KMS-11 (cell line): ENCODE results near the gene ELMOD3.

Experiments used
- H2AFZ ChIP-seq: fragments of 200-600 bp; sonication (generic); 2 replicates; pipeline ENCODE4 v1.6.1; 2016; ENCODE audit warnings: antibody characterized with exemption, mixed run types, low read depth
- H3K27ac ChIP-seq: fragments of 200-600 bp; sonication (generic); 2 replicates; pipeline ENCODE4 v1.6.1; 2016; ENCODE audit warnings: mild to moderate bottlenecking, mixed run types
- H3K27me3 ChIP-seq: fragments of 200-600 bp; sonication (generic); 2 replicates; pipeline ENCODE4 v1.6.1; 2017; ENCODE audit warnings: mild to moderate bottlenecking, low read depth, mixed run types, moderate library complexity; ENCODE audit not compliant: insufficient read depth
- H3K36me3 ChIP-seq: fragments of 200-600 bp; sonication (generic); 2 replicates; pipeline ENCODE4 v1.6.1; 2017; ENCODE audit warnings: mild to moderate bottlenecking, mixed run types; ENCODE audit not compliant: insufficient read depth
- H3K4me1 ChIP-seq: fragments of 200-600 bp; sonication (generic); 2 replicates; pipeline ENCODE4 v1.6.1; 2016; ENCODE audit warnings: mild to moderate bottlenecking, low read depth, mixed run types; ENCODE audit not compliant: poor library complexity, severe bottlenecking
- H3K4me2 ChIP-seq: fragments of 200-600 bp; sonication (generic); 2 replicates; pipeline ENCODE4 v1.7.0; 2016; ENCODE audit warnings: mild to moderate bottlenecking, mixed run types
- H3K4me3 ChIP-seq: fragments of 200-600 bp; sonication (generic); IDR thresholded peaks from 2 replicates; pipeline ENCODE4 v1.6.1; 2017; ENCODE audit warnings: low read depth, low read length, mixed read lengths; ENCODE audit not compliant: insufficient read depth
- H3K79me2 ChIP-seq: fragments of 200-600 bp; sonication (generic); 2 replicates; pipeline ENCODE4 v1.6.1; 2016; ENCODE audit warnings: low read depth, mixed run types; ENCODE audit not compliant: insufficient read depth
- H3K9ac ChIP-seq: fragments of 200-600 bp; sonication (generic); 2 replicates; pipeline ENCODE4 v1.6.1; 2016; ENCODE audit warnings: mild to moderate bottlenecking, mixed run types
- H4K20me1 ChIP-seq: fragments of 200-600 bp; sonication (generic); 2 replicates; pipeline ENCODE4 v1.6.1; 2016; ENCODE audit warnings: mild to moderate bottlenecking, mixed run types; ENCODE audit not compliant: insufficient read depth
- CTCF ChIP-seq: fragments of 200-600 bp; sonication (generic); conservative IDR thresholded peaks from 2 replicates; pipeline ENCODE4 v1.6.1; 2017; ENCODE audit warnings: low read depth, mild to moderate bottlenecking, antibody characterized with exemption, low read length, moderate library complexity, mixed read lengths

Gene ELMOD3

GRCh38 chr2:85396531-85397470, 42.2 kb downstream of the ELMOD3 start:
- H3K79me2 ChIP-seq, result no peaks in the 10 kb centered on the region
- H3K27me3 ChIP-seq, result no peaks in the 10 kb centered on the region
- peak overlapping the region; percentile 19; the same call in 1 of the 2 replicates for H3K9ac ChIP-seq
- H3K36me3 ChIP-seq, result no peaks in the 10 kb centered on the region
- peak overlapping the region; percentile 50; the same call in 1 of the 2 replicates for H2AFZ ChIP-seq
- peak overlapping the region; percentile 42 for H3K4me3 ChIP-seq
- peak overlapping the region; percentile 64 for H3K27ac ChIP-seq
- TF ChIP-seq CTCF, result no peak
- H3K4me2 ChIP-seq, result peak overlapping the region; percentile 56
- H4K20me1 ChIP-seq, result no peaks in the 10 kb centered on the region
- H3K4me1 ChIP-seq, result peaks cover 38% of the 10 kb centered on the region

GRCh38 chr2:85397925-85398331, 43.4 kb downstream of the ELMOD3 start:
- peak overlapping the region; percentile 64; the same call in 1 of the 2 replicates for H3K27ac ChIP-seq
- no peak overlapping the region for H3K4me3 ChIP-seq
- H3K27me3 ChIP-seq, result no peaks in the 10 kb centered on the region
- no peaks in the 10 kb centered on the region for H3K79me2 ChIP-seq
- H2AFZ ChIP-seq, result peak overlapping the region; percentile 50; the same call in 1 of the 2 replicates
- H3K4me1 ChIP-seq, result peaks cover 30% of the 10 kb centered on the region
- H3K4me2 ChIP-seq, result peak overlapping the region; percentile 56
- H4K20me1 ChIP-seq, result no peaks in the 10 kb centered on the region
- no peaks in the 10 kb centered on the region for H3K36me3 ChIP-seq
- TF ChIP-seq CTCF, result no peak
- no peak overlapping the region; the same call in 1 of the 2 replicates for H3K9ac ChIP-seq

GRCh38 chr2:85398426-85399182, 44.0 kb downstream of the ELMOD3 start:
- Histone ChIP-seq H3K27me3 (no peaks in the 10 kb centered on the region), H3K36me3 (no peaks in the 10 kb centered on the region)

GRCh38 chr2:85399183-85399455, 44.5 kb downstream of the ELMOD3 start:
- no peak overlapping the region for H3K27ac ChIP-seq
- no peak overlapping the region for H3K4me3 ChIP-seq
- peaks cover 27% of the 10 kb centered on the region for H3K4me1 ChIP-seq
- no peak for TF ChIP-seq CTCF
- no peak overlapping the region for H2AFZ ChIP-seq
- no peak overlapping the region for H3K9ac ChIP-seq
- no peaks in the 10 kb centered on the region for H3K79me2 ChIP-seq
- no peaks in the 10 kb centered on the region for H4K20me1 ChIP-seq
- no peak overlapping the region for H3K4me2 ChIP-seq
- no peaks in the 10 kb centered on the region for H3K27me3 ChIP-seq
- H3K36me3 ChIP-seq, result no peaks in the 10 kb centered on the region

More at GRCh38 chr2:85398426-85399182, 44.0 kb downstream of the ELMOD3 start:
- no peak for TF ChIP-seq CTCF
- no peak overlapping the region for H2AFZ ChIP-seq
- H3K4me3 ChIP-seq, result no peak overlapping the region
- peak overlapping the region; percentile 56; the same call in 1 of the 2 replicates for H3K4me2 ChIP-seq
- H3K79me2 ChIP-seq, result no peaks in the 10 kb centered on the region
- peaks cover 27% of the 10 kb centered on the region for H3K4me1 ChIP-seq
- no peak overlapping the region for H3K27ac ChIP-seq
- H3K9ac ChIP-seq, result no peak overlapping the region
- H4K20me1 ChIP-seq, result no peaks in the 10 kb centered on the region
